ENCODE results near the gene POLR1A. TPM values are rescaled to one million over a fixed set of nuclear protein-coding genes. Genes with fewer than 3 reads are reported as not detected.

POLR1A gene
- total RNA-seq, 2 experiments from 2014 or later: 13.1 to 13.4 TPM

DNA sequence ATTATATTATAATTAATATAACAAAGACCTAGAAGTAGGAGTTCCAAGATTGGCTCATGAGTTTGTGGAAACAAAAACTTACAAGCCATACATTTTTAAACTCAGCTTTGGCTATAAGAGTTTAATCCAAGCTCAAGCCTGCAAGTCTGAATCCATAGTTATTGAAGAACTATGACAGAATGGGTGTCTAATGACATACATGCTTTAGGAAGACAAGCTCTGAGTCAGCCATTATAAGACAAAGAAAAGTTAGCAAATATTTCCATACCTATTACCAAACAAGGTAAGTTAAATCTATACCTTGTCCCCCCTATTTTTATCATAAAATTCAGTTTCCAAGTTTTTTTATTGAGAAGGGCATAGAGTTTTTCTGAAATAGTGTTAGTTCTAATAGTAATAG lies 95.6 kb downstream of the POLR1A start:
- Mint-ChIP-seq H3K36me3 (ENCODE audit: low read depth) (peaks cover under 1% of the 10 kb centered on the region), H3K27ac (no peak overlapping the region), H3K4me3 (no peak overlapping the region), H3K9me3 (peaks cover 17% of the 10 kb centered on the region), H3K27me3 (no peaks in the 10 kb centered on the region), H3K4me1 (ENCODE audit: low read depth) (peaks cover 6% of the 10 kb centered on the region)
- no peaks in the 10 kb centered on the region for H3K36me3 ChIP-seq (ENCODE audit: insufficient read depth, low read length)
- TF ChIP-seq, protein P1, sequence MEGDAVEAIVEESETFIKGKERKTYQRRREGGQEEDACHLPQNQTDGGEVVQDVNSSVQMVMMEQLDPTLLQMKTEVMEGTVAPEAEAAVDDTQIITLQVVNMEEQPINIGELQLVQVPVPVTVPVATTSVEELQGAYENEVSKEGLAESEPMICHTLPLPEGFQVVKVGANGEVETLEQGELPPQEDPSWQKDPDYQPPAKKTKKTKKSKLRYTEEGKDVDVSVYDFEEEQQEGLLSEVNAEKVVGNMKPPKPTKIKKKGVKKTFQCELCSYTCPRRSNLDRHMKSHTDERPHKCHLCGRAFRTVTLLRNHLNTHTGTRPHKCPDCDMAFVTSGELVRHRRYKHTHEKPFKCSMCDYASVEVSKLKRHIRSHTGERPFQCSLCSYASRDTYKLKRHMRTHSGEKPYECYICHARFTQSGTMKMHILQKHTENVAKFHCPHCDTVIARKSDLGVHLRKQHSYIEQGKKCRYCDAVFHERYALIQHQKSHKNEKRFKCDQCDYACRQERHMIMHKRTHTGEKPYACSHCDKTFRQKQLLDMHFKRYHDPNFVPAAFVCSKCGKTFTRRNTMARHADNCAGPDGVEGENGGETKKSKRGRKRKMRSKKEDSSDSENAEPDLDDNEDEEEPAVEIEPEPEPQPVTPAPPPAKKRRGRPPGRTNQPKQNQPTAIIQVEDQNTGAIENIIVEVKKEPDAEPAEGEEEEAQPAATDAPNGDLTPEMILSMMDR (IDR thresholded peaks at IDR 0.05): no peak
- intact Hi-C loops (cut with DNase I, micrococcal nuclease): no loop called here
- ATAC-seq (ENCODE audit: poor library complexity) (no peak), DNase-seq (no peak)
- POLR2A ChIA-PET: no interaction called here
- H3K4me3 ChIP-seq (ENCODE audit: low read length): no peak overlapping the region
- H3K9me3 ChIP-seq (ENCODE audit: control insufficient read depth in 1 of 2, insufficient read depth in 1 of 2, low read length in 2 of 2): peaks cover 0 to 11% of the 10 kb centered on the region in 2 experiments
- CTCF ChIA-PET: interaction anchor here (0.7 kb wide), 1 partner anchor 78 kb away, joined by 3 read pairs; no protein-coding TSS in a partner anchor
- no peaks in the 10 kb centered on the region for H3K27me3 ChIP-seq (ENCODE audit: control insufficient read depth in 1 of 2, insufficient read depth in 2 of 2, low read length in 2 of 2)
- no peaks in the 10 kb centered on the region for H3K4me1 ChIP-seq (ENCODE audit: insufficient read depth, low read length)
- no peak overlapping the region for H3K27ac ChIP-seq (ENCODE audit: low read depth in 1 of 2, low read length in 2 of 2)

GRCh38 chr2:86006524-86006923 lies 99.2 kb downstream of the POLR1A start:
- DNase-seq: no peak
- CTCF ChIA-PET: no interaction called here
- Histone ChIP-seq H3K27ac (ENCODE audit: low read depth in 1 of 2, low read length in 2 of 2) (no peak overlapping the region), H3K4me1 (ENCODE audit: insufficient read depth, low read length) (no peaks in the 10 kb centered on the region), H3K36me3 (ENCODE audit: insufficient read depth, low read length) (no peaks in the 10 kb centered on the region), H3K9me3 (ENCODE audit: control insufficient read depth in 1 of 2, insufficient read depth in 1 of 2, low read length in 2 of 2) (no peaks in the 10 kb centered on the region), H3K27me3 (ENCODE audit: control insufficient read depth in 1 of 2, insufficient read depth in 2 of 2, low read length in 2 of 2) (no peaks in the 10 kb centered on the region), H3K4me3 (ENCODE audit: low read length) (no peak overlapping the region)
- Mint-ChIP-seq H3K9me3 (peaks cover 7% of the 10 kb centered on the region), H3K27ac (no peak overlapping the region), H3K27me3 (no peaks in the 10 kb centered on the region), H3K36me3 (ENCODE audit: low read depth) (peaks cover 6% of the 10 kb centered on the region), H3K4me3 (no peak overlapping the region), H3K4me1 (ENCODE audit: low read depth) (no peaks in the 10 kb centered on the region)
- TF ChIP-seq, protein P1 (IDR thresholded peaks at IDR 0.05): no peak
- intact Hi-C loops (cut with DNase I, micrococcal nuclease): no loop called here
- no peak for ATAC-seq (ENCODE audit: poor library complexity)
- POLR2A ChIA-PET: no interaction called here

DNA sequence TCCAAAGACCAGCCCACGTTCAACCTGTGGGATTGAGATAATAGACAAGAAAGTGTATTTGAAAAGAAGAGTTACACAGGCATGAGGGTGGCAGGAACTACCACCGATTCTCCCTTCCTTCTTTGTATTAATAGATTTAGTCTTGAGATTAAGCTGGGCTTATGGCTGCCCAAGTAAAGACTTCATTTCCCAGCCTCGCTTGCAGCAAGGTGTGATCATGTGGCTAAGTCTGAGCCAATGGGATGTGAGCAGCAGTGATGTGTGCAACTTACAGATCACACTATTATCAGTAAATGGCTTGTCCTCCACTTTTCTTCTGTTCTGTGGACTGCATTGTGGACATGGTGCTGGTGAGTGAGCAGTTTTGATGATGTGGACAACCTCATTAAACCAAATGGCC lies 101.7 kb downstream of the POLR1A start:
- TF ChIP-seq, protein P1 (IDR thresholded peaks at IDR 0.05): no peak
- Histone ChIP-seq H3K27ac (ENCODE audit: low read depth in 1 of 2, low read length in 2 of 2) (no peak overlapping the region), H3K9me3 (ENCODE audit: control insufficient read depth in 1 of 2, insufficient read depth in 1 of 2, low read length in 2 of 2) (no peaks in the 10 kb centered on the region), H3K27me3 (ENCODE audit: control insufficient read depth in 1 of 2, insufficient read depth in 2 of 2, low read length in 2 of 2) (no peaks in the 10 kb centered on the region), H3K4me3 (ENCODE audit: low read length) (no peak overlapping the region), H3K36me3 (ENCODE audit: insufficient read depth, low read length) (no peaks in the 10 kb centered on the region), H3K4me1 (ENCODE audit: insufficient read depth, low read length) (peaks cover 25% of the 10 kb centered on the region)
- ATAC-seq (ENCODE audit: poor library complexity) (no peak), DNase-seq (no peak)
- ChIA-PET CTCF (no interaction called here), POLR2A (no interaction called here)
- Mint-ChIP-seq H3K27ac (no peak overlapping the region), H3K9me3 (peaks cover 7% of the 10 kb centered on the region), H3K27me3 (no peaks in the 10 kb centered on the region), H3K36me3 (ENCODE audit: low read depth) (peaks cover 6% of the 10 kb centered on the region), H3K4me1 (ENCODE audit: low read depth) (peaks cover 20% of the 10 kb centered on the region), H3K4me3 (no peak overlapping the region)
- intact Hi-C loops (cut with DNase I, micrococcal nuclease): no loop called here

All from CD4-positive, alpha-beta T cell (primary cell).